K562 (cell line): ENCODE results near the gene SCRN2. TPM values are rescaled to one million over a fixed set of nuclear protein-coding genes. Genes with fewer than 3 reads are reported as not detected.

Source experiments
- ATAC-seq: fragments of 200-7000 bp; cut with Tn5 transposase; 3 replicates; pipeline ENCODE4 v1.9.1; 2020; ENCODE audit warnings: moderate library complexity
- BruUV-seq: library from RNA; stranded (reverse); fragments of 400-500 nt; replicated peaks from 2 replicates; lab custom pipeline; 2021; lab: Mats Ljungman, UMichigan
- CTCF ChIA-PET: fragments of 300-600 bp; formaldehyde crosslinking; extraction: SDS; loops from one replicate; lab custom pipeline; 2021; ENCODE audit warnings: low intra/inter-chr PET ratio; lab: Yijun Ruan, JAX
- POLR2A ChIA-PET: fragments of 300-600, 350-650 bp; sonication (Branson Sonifier 250); formaldehyde crosslinking; extraction: SDS; loops from one replicate; lab custom pipeline; 2021; ENCODE audit warnings: antibody characterized with exemption, inconsistent platforms; lab: Yijun Ruan, JAX
- DNase-seq, 4 experiments: peaks; one replicate each; pipeline versions ENCODE4 v3.0.0 to v3.0.0-alpha.2; 2011 to 2018; ENCODE audit warnings: low spot score in 3 of 4, mixed read lengths in 3 of 4; ENCODE audit errors: extremely low read depth in 1 of 4
- FAIRE-seq: peaks from 2 replicates; lab custom pipeline; 2011; peaks lifted over from hg19 to GRCh38; lab: Jason Lieb, UNC
- H2AFZ ChIP-seq: 2 replicates; pipeline ENCODE4 v1.6.0; 2011; ENCODE audit warnings: low read depth, low read length, control low read depth, inconsistent platforms
- H3K27ac ChIP-seq: fragments of 200-600 bp; 3 replicates; pipeline ENCODE4 v1.8.0; 2011; ENCODE audit warnings: low read depth, mild to moderate bottlenecking, control low read depth, inconsistent platforms, low read length, moderate library complexity, mixed read lengths; ENCODE audit errors: extremely low read depth
- H3K27me3 ChIP-seq, 2 experiments: fragments of 300-600 bp in 1 of 2; 2 replicates in 1 of 2; 3 replicates in 1 of 2; pipeline versions ENCODE4 v1.6.0 to v1.8.0; 2011; ENCODE audit warnings: inconsistent platforms in 2 of 2, low read length in 2 of 2, mild to moderate bottlenecking in 1 of 2, mixed read lengths in 1 of 2, moderate library complexity in 1 of 2; ENCODE audit not compliant: control insufficient read depth in 2 of 2, insufficient read depth in 2 of 2
- H3K36me3 ChIP-seq: fragments of 300-600 bp; 3 replicates; pipeline ENCODE4 v1.8.0; 2011; ENCODE audit warnings: mild to moderate bottlenecking, low read length, inconsistent platforms; ENCODE audit not compliant: control insufficient read depth, insufficient read depth
- H3K4me1 ChIP-seq, 2 experiments: fragments of 200-600 bp in 1 of 2; replicated peaks in 1 of 2; 2 replicates in 1 of 2; 3 replicates in 1 of 2; pipeline versions ENCODE4 v1.5.1 to v1.8.0; 2011; ENCODE audit warnings: inconsistent platforms in 2 of 2, low read length in 2 of 2, mild to moderate bottlenecking in 1 of 2, mixed read lengths in 1 of 2, moderate library complexity in 1 of 2; ENCODE audit not compliant: control insufficient read depth in 2 of 2, insufficient read depth in 2 of 2
- H3K4me2 ChIP-seq: 2 replicates; pipeline ENCODE4 v1.6.1; 2011; ENCODE audit warnings: low read length, control low read depth, inconsistent platforms, mixed read lengths; ENCODE audit not compliant: insufficient read depth
- H3K4me3 ChIP-seq: fragments of 200-600 bp; sonication (generic), shearing (Covaris generic); 2 replicates; pipeline ENCODE4 v1.5.1; 2016; ENCODE audit warnings: control low read depth, inconsistent platforms
- H3K79me2 ChIP-seq: fragments of 200-600 bp; 3 replicates; pipeline ENCODE4 v1.8.0; 2011; ENCODE audit warnings: low read length, inconsistent platforms; ENCODE audit not compliant: control insufficient read depth, insufficient read depth
- H3K9ac ChIP-seq, 2 experiments: 2 replicates each; pipeline versions ENCODE4 v1.6.0 to v1.6.1; 2011; ENCODE audit warnings: low read depth in 2 of 2, low read length in 2 of 2, control low read depth in 1 of 2, inconsistent platforms in 1 of 2, mild to moderate bottlenecking in 1 of 2, mixed read lengths in 1 of 2; ENCODE audit not compliant: insufficient read depth in 1 of 2
- H3K9me1 ChIP-seq: one replicate; pipeline ENCODE4 v1.6.0; 2011; ENCODE audit warnings: inconsistent platforms, mild to moderate bottlenecking, low read length, moderate library complexity; ENCODE audit not compliant: control insufficient read depth, insufficient read depth
- H3K9me3 ChIP-seq: replicated peaks from 2 replicates; pipeline ENCODE4 v1.5.1; 2011; ENCODE audit warnings: low read depth, low read length, inconsistent platforms; ENCODE audit not compliant: control insufficient read depth, insufficient read depth
- H4K20me1 ChIP-seq: replicated peaks from 2 replicates; pipeline ENCODE4 v1.6.1; 2011; ENCODE audit warnings: low read length, inconsistent platforms, mixed read lengths; ENCODE audit not compliant: control insufficient read depth, insufficient read depth
- ELF1 ChIP-seq: fragments of 200-800 bp; sonication (Bioruptor generic); IDR thresholded peaks from 2 replicates; pipeline ENCODE4 v1.6.1; 2016; ENCODE audit warnings: missing genetic modification characterization, missing compliant biosample characterization
- FOXA3 ChIP-seq, 2 experiments: fragments of 450-650 bp in 1 of 2; sonication (generic) in 1 of 2; formaldehyde crosslinking; IDR thresholded peaks in 1 of 2; conservative IDR thresholded peaks in 1 of 2; 2 replicates each; pipeline versions ENCODE4 v1.4.0 to v1.8.0; 2020 to 2022; ENCODE audit warnings: mild to moderate bottlenecking in 2 of 2, missing genetic modification reagents in 1 of 2
- GTF2F1 ChIP-seq: IDR thresholded peaks from 2 replicates; pipeline ENCODE4 v1.6.1; 2011; ENCODE audit warnings: low read depth, low read length, improper control_type of control experiment
- HDAC6 ChIP-seq: IDR thresholded peaks from 2 replicates; pipeline ENCODE4 v1.6.1; 2012; ENCODE audit warnings: low read depth, mild to moderate bottlenecking, control low read depth, inconsistent platforms, low read length, moderate library complexity
- ILK ChIP-seq: fragments of 450-650 bp; IDR thresholded peaks from 2 replicates; pipeline ENCODE4 v1.6.1; 2016; ENCODE audit warnings: missing genetic modification characterization, low read depth, mild to moderate bottlenecking, missing compliant biosample characterization, moderate library complexity, borderline replicate concordance
- JUND ChIP-seq, 2 experiments: IDR thresholded peaks; 2 replicates in 1 of 2; 3 replicates in 1 of 2; pipeline ENCODE4 v1.6.1; 2011; ENCODE audit warnings: borderline replicate concordance in 2 of 2, low read depth in 2 of 2, low read length in 2 of 2, improper control_type of control experiment in 1 of 2, missing biosample characterization in 1 of 2, missing genetic modification characterization in 1 of 2, missing genetic modification reagents in 1 of 2
- KAT8 ChIP-seq: fragments of 450-650 bp; IDR thresholded peaks from 2 replicates; pipeline ENCODE4 v1.6.1; 2016; ENCODE audit warnings: low read depth, mild to moderate bottlenecking
- MAFG ChIP-seq: fragments of 450-650 bp; conservative IDR thresholded peaks from 2 replicates; pipeline ENCODE4 v1.6.1; 2016; ENCODE audit warnings: missing genetic modification characterization, missing compliant biosample characterization
- NCOA4 ChIP-seq: fragments of 450-650 bp; IDR thresholded peaks from 2 replicates; pipeline ENCODE4 v1.6.1; 2018; ENCODE audit warnings: mild to moderate bottlenecking; ENCODE audit not compliant: partially characterized antibody
- NFXL1 ChIP-seq: fragments of 450-650 bp; formaldehyde crosslinking; IDR thresholded peaks from 2 replicates; pipeline ENCODE4 v1.4.0; 2021; ENCODE audit warnings: mild to moderate bottlenecking
- SMAD4 ChIP-seq: fragments of 250-450 bp; sonication (Bioruptor Pico); conservative IDR thresholded peaks from 2 replicates; pipeline ENCODE4 v1.8.0; 2021; ENCODE audit warnings: inconsistent platforms, mild to moderate bottlenecking, moderate library complexity
- STAT5B ChIP-seq: fragments of 250-450 bp; sonication (Bioruptor Pico); IDR thresholded peaks from 2 replicates; pipeline ENCODE4 v1.8.0; 2021; ENCODE audit warnings: mild to moderate bottlenecking, inconsistent platforms
- XRCC3 ChIP-seq: fragments of 450-650 bp; IDR thresholded peaks from 2 replicates; pipeline ENCODE4 v1.6.1; 2017; ENCODE audit warnings: mild to moderate bottlenecking, moderate library complexity
- ZNF12 ChIP-seq: sonication (generic); formaldehyde crosslinking; IDR thresholded peaks from 2 replicates; pipeline ENCODE4 v1.4.0; 2020; ENCODE audit warnings: mild to moderate bottlenecking, missing genetic modification reagents
- ZNF165 ChIP-seq: fragments of 250-450 bp; sonication (Bioruptor Pico); IDR thresholded peaks from 2 replicates; pipeline ENCODE4 v1.4.0; 2020; ENCODE audit warnings: borderline replicate concordance
- ZNF282 ChIP-seq: sonication (generic); formaldehyde crosslinking; IDR thresholded peaks from 2 replicates; pipeline ENCODE4 v1.8.1; 2023; ENCODE audit warnings: missing genetic modification reagents
- ZNF696 ChIP-seq: fragments of 250-450 bp; sonication (Bioruptor Pico); conservative IDR thresholded peaks from 2 replicates; pipeline ENCODE4 v1.4.0; 2020; ENCODE audit warnings: mild to moderate bottlenecking, moderate library complexity
- WGBS: fragments of 100-300 bp; shearing (Covaris generic); methylation state at CpG from one replicate; pipeline ENCODE4 v1.1.6; 2016; ENCODE audit warnings: low coverage, mixed read lengths; ENCODE audit not compliant: insufficient coverage; ENCODE audit errors: missing lambda C conversion rate; 5-methylcytosine and 5-hydroxymethylcytosine counted together
- in situ Hi-C: fragments of 300-500 bp; cut with MboI; formaldehyde crosslinking; loops from 4 replicates; pipeline ENCODE4 v1.15.0; 2018; ENCODE audit warnings: inconsistent platforms, mixed read lengths
- intact Hi-C: fragments of 100-400 bp; cut with micrococcal nuclease; formaldehyde crosslinking; loops from 2 replicates; pipeline ENCODE4 v1.14.2; 2022
- polyA plus RNA-seq, 8 experiments: library from polyadenylated mRNA; depleted of rRNA in 4 of 8; stranded (reverse) in 5 of 8; unstranded in 3 of 8; fragments of >200 nt; fragmentation: Nextera tagmentation in 2 of 8; fragmentation: Illumina TruSeq in 1 of 8; extraction: Ambion mirVana in 2 of 8; extraction: Trizol in 1 of 8; gene quantifications; 2 replicates each; pipeline versions ENCODE4 v1.2.1 to v1.2.3, GENCODE V29; 2011 to 2014; ENCODE audit warnings: inconsistent platforms in 1 of 8, missing spikeins in 1 of 8
- total RNA-seq, 7 experiments: library from RNA; depleted of rRNA in 6 of 7; stranded (reverse); fragments of >200 nt in 6 of 7; fragmentation: Illumina TruSeq in 2 of 7; extraction: Trizol in 2 of 7; gene quantifications; 2 replicates each; pipeline versions ENCODE4 v1.2.1 to v1.2.3, GENCODE V29; 2011 to 2021; ENCODE audit warnings: low replicate concordance in 1 of 7
- TF ChIP-seq, protein P1 (sequence below): fragments of 450-650 bp; IDR thresholded peaks from 2 replicates; pipeline ENCODE4 v1.6.1; 2016

The SCRN2 gene
- total and polyA plus RNA-seq, 9 of the 15 experiments (the other 6 are each of a cell fraction or from before 2014, with no cell fraction given) = 0.25 to 32.9 (median 13.6) TPM

DNA sequence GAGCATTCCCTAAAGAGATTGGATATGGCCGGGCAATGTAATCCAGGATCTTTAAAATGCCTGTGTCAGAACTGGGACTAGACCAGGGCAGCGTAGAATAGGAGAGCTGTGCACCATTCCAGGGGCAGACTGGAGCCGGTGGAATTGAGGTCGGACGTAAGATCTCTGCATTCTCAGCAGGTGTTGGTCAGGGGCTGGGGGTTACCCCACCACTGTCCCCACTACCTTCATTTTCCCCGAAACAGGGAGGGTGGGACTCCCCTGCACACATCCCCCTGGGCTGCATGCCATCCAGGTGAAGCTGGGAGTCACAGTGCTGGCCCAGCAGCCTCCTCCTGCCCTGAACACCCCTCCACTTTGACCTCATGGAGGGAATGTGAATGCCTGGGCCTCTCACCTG, 37.3 kb downstream of the SCRN2 start:
- in situ Hi-C loops = no loop called here
- ATAC-seq = no peak
- POLR2A ChIA-PET = interaction anchor here (1.4 kb wide), 1 partner anchor 92 kb away, joined by 5 read pairs; no protein-coding TSS in a partner anchor

More for the DNA sequence above, 37.3 kb downstream of the SCRN2 start:
- no peak for TF ChIP-seq SMAD4
- TF ChIP-seq ILK = no peak
- no peak for TF ChIP-seq MAFG (tag)
- no peak for TF ChIP-seq NFXL1 (CRISPR knock-in tag)
- TF ChIP-seq ZNF696 (CRISPR knock-in tag) = no peak
- TF ChIP-seq, protein P1, sequence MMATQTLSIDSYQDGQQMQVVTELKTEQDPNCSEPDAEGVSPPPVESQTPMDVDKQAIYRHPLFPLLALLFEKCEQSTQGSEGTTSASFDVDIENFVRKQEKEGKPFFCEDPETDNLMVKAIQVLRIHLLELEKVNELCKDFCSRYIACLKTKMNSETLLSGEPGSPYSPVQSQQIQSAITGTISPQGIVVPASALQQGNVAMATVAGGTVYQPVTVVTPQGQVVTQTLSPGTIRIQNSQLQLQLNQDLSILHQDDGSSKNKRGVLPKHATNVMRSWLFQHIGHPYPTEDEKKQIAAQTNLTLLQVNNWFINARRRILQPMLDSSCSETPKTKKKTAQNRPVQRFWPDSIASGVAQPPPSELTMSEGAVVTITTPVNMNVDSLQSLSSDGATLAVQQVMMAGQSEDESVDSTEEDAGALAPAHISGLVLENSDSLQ = no peak
- no peak for TF ChIP-seq ZNF282 (CRISPR knock-in tag)
- TF ChIP-seq GTF2F1 = no peak
- TF ChIP-seq HDAC6 = no peak
- TF ChIP-seq ZNF165 (CRISPR knock-in tag) = no peak
- TF ChIP-seq JUND (IDR thresholded peaks at IDR 0.05; ENCODE audit: borderline replicate concordance, low read depth, low read length) = no peak
- TF ChIP-seq JUND (tag; IDR thresholded peaks at IDR 0.05; ENCODE audit: borderline replicate concordance, low read depth, low read length) = no peak
- no peak for TF ChIP-seq XRCC3
- no peak for TF ChIP-seq STAT5B
- TF ChIP-seq NCOA4 = no peak
- TF ChIP-seq FOXA3 (CRISPR knock-in tag; conservative IDR thresholded peaks at IDR 0.05 in 1 of 2, IDR thresholded peaks at IDR 0.05 in 1 of 2) = no peak
- TF ChIP-seq ZNF12 (CRISPR knock-in tag) = no peak
- TF ChIP-seq KAT8 = no peak
- no peak for TF ChIP-seq ELF1
- TF ChIP-seq, all 486 proteins: peak for 0
- no peaks in the 10 kb centered on the region for H3K9me3 ChIP-seq
- peaks cover 0 to 29% of the 10 kb centered on the region in 2 experiments; a peak in 3 of 5 replicates for H3K27me3 ChIP-seq
- no peaks in the 10 kb centered on the region for H3K79me2 ChIP-seq
- FAIRE-seq (no peak), DNase-seq (no peak)
- no peaks in the 10 kb centered on the region for H3K9me1 ChIP-seq
- no peak overlapping the region for H3K4me2 ChIP-seq
- peaks cover 0 to 12% of the 10 kb centered on the region in 2 experiments; a peak in 1 of 5 replicates for H3K4me1 ChIP-seq
- no peak overlapping the region for H3K9ac ChIP-seq
- peaks cover 16% of the 10 kb centered on the region; the same call in 1 of the 2 replicates for H4K20me1 ChIP-seq
- under 1% methylated on average over 6 of the region's 6 CpGs for whole genome bisulfite sequencing
- no TSS peak for BruUV-seq
- CTCF ChIA-PET = interaction anchor here (0.6 kb wide), 1 partner anchor 1069 kb away, joined by 3 read pairs; no protein-coding TSS in a partner anchor
- H3K27ac ChIP-seq = no peak overlapping the region
- intact Hi-C loops = loop anchor here (5.0 kb wide), 1 partner anchor 106 kb away; no protein-coding TSS in a partner anchor
- H3K36me3 ChIP-seq = peaks cover 13% of the 10 kb centered on the region; the same call in 1 of the 3 replicates
- H3K4me3 ChIP-seq = no peak overlapping the region
- no peak overlapping the region for H2AFZ ChIP-seq
